ENCODE results near the gene MADCAM1.

MADCAM1 gene

GRCh38 chr19:508204-509150 lies 12.2 kb downstream of the MADCAM1 start:
- DNase-seq (ENCODE audit: low read depth in 2 of 2): no peak

GRCh38 chr19:510606-511100 lies 14.4 kb downstream of the MADCAM1 start:
- peak; percentile 93 to 96 for DNase-seq (ENCODE audit: low read depth in 2 of 2)

DNA sequence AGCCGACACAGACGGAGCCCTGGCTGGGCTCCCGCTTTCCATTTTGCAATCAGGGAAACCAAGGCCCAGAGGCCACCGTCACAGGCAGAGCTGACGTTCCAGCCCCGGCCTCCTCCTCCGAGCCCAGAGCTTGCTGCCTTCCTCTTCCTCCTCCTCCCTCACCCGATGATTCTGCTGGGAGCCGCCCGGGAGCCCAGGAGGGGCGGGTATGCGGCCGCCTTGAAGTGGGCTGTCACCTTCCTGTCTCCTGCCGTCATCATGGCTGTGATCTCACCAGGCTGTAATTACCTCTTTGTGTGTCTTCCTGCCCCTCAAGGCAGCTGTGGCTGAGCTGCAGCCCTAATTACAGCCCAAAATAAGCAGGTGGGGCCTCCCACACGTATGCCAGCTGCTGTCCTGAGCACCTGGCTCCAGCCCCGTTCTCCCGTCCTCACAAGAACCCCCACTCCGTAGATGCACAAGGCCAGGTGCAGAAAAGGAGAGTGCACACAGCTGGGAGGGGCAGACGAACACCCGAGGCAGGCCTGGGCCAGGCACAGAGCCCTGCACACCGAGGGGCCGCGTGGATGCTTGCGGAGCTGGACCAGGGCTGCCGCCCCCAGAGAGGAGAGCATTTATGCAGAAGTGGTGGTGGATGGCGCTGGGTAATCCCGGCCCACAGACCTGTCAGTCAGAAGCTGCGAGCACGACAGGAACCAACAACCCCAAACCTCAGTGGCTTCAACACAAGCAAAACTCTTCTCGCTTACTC lies 15.0 kb downstream of the MADCAM1 start:
- peak; percentile 56 to 63 for DNase-seq (ENCODE audit: low read depth in 2 of 2)

DNA sequence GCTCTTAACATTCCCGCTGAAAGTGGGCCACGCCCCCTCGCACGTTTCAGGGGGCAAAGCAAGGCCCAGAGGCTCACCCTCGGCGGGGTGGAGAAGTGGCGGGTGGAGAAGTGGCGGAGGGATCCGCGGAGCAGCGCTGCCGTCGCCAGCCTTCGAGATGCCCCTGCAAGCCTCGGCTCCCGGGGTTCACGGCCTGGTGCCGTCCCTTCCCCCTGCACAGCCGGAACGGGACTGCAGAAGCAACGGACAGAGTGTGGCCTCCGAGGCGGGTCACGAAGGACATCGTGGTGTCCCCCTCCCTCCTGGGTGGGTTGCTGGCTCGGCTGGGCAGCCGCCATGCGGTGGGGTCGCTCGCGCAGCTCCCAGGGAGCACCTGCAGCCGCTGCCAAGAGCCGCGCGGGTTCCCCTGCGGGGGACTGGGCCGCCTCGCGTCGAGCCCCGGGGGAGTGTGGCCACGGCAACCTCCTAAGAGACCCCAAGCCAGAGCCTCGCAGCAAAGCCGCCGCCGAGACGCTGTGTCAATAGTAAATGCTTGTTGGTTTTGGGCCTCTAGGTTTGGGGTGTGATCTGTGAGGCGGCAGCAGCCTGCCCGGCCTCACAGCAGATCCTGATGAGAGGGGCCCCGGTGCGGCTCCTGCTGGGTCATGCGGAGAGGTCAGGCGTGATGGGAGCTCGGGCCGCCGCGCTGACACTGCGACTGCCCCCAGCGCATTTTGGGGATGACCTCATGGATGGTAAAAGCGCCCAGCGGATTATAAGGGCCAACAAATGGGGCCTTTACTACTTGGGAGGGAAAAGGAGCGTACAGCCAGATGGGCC lies 16.5 kb downstream of the MADCAM1 start:
- no peak for DNase-seq (ENCODE audit: low read depth in 2 of 2)

DNA sequence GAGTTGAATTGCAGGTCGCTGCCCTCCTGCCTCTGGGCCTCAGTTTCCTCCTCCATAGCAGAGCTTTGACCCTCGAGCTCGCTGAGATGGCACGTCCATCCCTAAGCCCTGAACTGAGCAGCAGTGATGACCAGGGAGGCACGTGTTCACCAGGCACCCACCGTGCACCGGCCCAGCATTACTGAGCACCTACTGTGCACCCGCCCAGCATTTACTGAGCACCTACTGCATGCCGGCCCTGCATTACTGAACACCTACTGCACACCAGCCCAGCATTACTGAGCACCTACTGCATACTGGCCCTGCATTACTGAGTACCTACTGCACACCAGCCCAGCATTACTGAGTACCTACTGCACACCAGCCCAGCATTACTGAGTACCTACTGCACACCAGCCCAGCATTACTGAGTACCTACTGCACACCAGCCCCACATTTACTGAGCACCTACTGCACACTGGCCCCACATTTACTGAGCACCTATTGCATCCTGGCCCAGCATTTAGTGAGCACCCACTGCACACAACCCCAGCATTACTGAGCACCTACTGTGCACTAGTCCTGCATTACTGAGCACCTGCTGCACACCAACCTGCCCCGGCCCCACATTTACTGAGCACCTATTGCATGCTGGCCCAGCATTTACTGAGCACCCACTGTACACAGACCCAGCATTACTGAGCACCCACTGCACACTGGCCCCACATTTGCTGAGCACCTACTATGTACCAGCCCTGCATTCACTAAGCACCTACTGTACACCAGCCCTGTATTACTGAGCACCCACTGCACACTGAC lies 17.3 kb downstream of the MADCAM1 start:
- no peak for DNase-seq (ENCODE audit: low read depth in 2 of 2)

GRCh38 chr19:514166-514663 lies 17.9 kb downstream of the MADCAM1 start:
- no peak for DNase-seq (ENCODE audit: low read depth in 2 of 2)

DNA sequence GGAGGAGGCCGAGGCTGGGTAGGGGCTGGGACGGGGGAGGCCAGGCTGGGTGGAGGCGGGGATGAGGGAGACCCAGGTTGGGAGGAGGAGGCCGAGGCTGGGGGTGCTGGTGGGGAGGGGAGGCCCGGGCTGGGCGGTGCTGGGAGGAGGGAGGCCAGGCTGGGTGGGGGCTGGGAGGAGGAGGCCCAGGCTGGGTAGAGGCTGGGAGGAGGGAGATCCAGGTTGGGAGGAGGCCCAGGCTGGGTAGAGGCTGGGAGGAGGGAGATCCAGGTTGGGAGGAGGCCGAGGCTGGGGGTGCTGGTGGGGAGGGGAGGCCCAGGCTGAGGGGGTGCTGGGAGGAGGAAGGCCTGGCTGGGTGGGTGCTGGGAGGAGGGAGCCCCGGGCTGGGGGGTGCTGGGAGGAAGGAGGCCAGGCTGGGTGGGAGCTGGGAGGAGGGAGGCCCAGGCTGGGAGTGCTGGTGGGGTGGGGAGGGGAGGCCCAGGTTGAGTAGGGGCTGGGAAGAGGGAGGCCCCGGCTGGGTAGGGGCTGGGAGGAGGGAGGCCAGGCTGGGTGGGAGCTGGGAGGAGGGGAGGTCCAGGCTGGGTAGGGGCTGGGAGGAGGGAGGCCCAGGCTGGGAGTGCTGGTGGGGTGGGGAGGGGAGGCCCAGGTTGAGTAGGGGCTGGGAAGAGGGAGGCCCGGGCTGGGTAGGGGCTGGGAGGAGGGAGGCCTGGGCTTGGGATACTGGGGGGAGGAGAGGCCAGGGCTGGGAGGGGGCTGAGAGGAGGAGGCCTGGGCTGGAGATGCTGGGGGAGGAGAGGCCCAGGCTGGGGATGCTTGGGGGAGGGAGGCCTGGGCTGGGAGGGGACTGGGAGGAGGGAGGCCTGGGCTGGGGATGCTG lies 21.7 kb downstream of the MADCAM1 start:
- DNase-seq (ENCODE audit: low read depth in 2 of 2): no peak

- peak; percentile 33 to 48 for DNase-seq (ENCODE audit: low read depth in 2 of 2)
These were observed 22.4 kb downstream of the MADCAM1 start for GRCh38 chr19:518598-519231.

DNA sequence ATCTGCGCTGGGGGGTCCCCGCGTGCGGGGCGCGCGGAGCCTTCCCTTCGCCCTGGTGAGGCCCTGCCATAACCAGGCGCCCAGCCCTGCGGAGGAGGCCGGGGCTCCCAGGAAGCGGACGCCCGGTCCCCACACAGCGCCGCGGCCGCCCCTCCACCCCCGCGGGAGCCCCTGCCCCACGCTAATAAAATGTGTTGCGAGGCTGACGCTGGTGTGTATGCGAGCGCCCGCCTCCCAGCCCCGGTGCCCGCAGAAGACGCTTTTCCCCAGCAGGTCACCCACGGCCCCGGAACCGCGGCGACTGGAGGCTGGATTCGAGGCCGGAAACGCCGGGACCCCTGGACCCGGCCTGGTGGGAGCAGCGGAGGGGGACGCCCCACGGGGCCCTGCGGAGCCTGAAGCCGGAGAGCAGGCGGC lies 23.2 kb downstream of the MADCAM1 start:
- no peak for DNase-seq (ENCODE audit: low read depth in 2 of 2)

DNA sequence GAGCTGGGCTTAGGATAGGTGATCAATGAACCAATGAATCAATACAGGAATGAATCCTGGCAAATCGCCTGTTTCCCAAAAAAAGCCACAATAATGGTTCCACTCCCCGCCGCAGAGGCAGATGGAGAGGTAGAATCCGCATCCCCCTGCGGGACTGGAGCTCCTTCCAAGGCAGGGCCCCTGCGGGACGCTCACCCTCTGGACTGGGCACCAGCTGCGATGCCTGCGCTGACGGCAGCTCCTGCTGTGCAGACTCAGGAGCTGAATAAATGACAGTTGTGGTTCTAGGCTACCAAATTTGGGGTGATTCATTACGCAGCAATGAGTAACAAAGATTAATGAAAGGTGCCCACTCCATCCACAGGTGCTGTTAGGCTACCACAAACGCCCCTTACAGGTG lies 26.4 kb downstream of the MADCAM1 start:
- DNase-seq (ENCODE audit: low read depth in 2 of 2): no peak

DNA sequence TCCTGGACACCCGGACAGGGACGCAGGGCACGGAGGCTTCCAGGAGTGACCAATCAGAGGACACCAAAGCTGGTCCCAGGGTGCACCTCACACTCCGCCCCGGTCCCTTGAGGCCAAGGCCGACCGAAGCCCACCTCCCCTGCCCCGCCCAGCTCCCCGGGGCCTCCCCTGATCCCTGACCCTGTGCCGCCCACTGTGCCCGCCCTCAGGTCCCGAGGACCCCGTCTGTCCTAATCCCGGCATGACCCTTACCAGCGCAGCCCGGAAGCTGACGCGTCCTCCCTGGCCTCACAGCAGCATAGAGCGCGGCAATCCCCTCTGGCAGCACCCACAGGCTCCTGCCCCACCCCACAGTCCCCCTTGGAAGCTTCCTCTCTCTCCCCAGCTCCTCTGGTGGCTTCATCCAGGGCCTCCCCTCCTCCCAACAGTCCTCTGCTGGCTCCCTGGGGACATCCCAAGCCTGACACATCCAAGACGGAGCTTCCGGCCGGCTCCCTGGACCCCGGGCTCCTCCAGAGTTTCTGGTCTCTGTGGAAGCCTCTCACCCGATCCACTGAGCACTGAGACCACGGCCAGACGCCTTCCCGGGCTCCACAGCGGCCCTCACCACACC lies 27.9 kb downstream of the MADCAM1 start:
- DNase-seq (ENCODE audit: low read depth in 2 of 2): no peak

DNA sequence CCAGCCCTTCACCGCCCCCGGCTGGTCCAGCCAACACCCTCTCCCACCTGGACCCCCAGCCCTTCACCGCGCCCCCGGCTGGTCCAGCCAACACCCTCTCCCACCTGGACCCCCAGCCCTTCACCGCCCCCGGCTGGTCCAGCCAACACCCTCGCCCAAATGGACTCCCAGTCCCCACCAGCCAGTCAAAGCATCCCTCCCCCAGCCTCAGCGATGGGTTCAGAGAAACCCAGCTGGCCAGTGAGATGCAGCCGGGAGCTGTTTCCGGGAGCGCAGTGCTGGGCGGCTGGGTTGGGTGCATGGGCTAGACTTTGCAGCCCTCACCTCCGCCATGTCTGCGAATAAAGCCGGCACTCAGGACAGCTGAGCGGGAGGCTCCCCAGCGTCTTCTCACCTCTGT lies 28.7 kb downstream of the MADCAM1 start:
- DNase-seq (ENCODE audit: low read depth in 2 of 2): no peak

DNA sequence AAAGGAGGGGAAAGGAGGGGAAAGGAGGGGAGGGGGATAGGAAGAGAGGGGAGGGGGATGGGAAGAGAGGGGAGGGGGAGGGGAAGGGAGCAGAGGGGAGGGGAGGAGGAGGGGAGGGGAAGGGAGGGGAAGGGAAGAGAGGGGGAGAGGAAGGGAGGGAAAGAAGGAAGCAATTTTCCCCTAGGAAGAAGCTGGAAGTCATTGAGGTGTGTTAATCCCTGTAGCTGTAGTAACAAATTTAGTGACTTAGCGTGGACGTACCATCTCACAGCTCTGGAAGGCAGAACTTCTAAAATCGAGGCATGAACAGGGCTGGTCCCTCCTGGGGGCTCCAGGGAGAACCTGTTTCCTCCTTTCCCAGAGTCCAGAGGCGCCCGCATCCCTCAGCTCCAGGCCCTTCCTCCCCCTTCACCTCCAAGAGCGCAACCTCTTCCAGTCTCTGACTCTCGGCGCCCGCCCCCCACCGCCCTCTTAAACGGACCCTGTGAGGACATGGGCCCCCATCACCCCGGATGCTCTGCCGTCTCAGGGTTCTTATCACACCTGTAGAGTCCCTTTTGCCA lies 29.7 kb downstream of the MADCAM1 start:
- no peak for DNase-seq (ENCODE audit: low read depth in 2 of 2)

GRCh38 chr19:530134-531008 lies 34.1 kb downstream of the MADCAM1 start:
- no peak for DNase-seq (ENCODE audit: low read depth in 2 of 2)

- DNase-seq (ENCODE audit: low read depth in 2 of 2): peak; percentile 78 to 83
These were observed 34.9 kb downstream of the MADCAM1 start for GRCh38 chr19:531009-531752.

- DNase-seq (ENCODE audit: low read depth in 2 of 2): no peak
These were observed 35.7 kb downstream of the MADCAM1 start, which contains the start of gene CDC34 for GRCh38 chr19:531753-532560. CDC34 (plus strand) TSS chr19:531760; CDS start chr19:531932, 172 bp downstream.
